ENCODE results near the gene NT5C3B. TPM values are rescaled to one million over a fixed set of nuclear protein-coding genes. Genes with fewer than 3 reads are reported as not detected.

The NT5C3B gene
- polyA plus RNA-seq, 1 experiment = 88.3 TPM

DNA sequence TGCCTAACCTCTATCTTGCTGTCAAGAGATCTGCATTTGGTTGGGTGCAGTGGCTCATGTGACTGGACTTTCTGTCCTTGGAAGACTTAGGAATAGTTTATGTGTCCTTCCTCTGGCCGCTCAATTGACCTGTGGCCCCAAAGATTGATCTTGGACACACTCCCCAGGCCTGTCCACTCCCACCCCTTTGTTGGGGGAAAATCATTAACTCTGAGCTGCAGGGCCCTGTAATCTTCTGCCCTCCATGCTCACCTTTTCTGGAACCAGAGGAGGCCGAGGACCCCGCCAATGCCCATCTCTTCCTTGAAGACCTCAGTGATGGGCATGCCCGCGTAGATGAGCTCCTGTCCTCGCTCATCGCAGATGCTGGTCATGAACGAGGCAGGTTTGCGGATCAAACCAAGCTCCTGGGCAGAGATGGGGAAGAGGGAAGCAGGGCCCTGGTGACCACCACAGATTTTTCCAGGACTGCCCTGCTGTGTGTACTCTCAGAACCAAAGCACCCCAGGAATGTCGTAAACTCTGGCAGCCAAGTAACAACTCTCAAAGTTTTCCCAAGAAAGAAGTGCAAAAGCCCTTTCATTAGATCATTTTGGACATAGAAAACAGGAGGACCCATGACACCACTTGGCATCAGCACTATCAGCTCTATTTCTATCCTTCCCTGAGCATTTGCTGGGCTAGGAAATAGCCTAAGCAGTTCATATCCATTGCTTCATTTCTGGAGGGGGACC, 37.7 kb upstream of the NT5C3B start:
- TF ChIP-seq CTCF (IDR thresholded peaks at IDR 0.05; ENCODE audit: insufficient read depth, low read depth, low read length) = no peak
- peaks cover 29% of the 10 kb centered on the region for H3K36me3 ChIP-seq (ENCODE audit: control insufficient read depth, insufficient read depth, low read length)
- ChIA-PET CTCF (interaction anchor here (0.9 to 1.1 kb wide), 2 partner anchors 20 to 64 kb away, joined by 3 to 4 read pairs; no protein-coding TSS in a partner anchor), POLR2A (no interaction called here)
- no peak overlapping the region for H3K4me3 ChIP-seq (ENCODE audit: low read depth, low read length)
- DNase-seq (ENCODE audit: low read depth) = no peak
- no peaks in the 10 kb centered on the region for H3K27me3 ChIP-seq (ENCODE audit: control insufficient read depth, insufficient read depth, low read length)

GRCh38 chr17:41871789-41872188, 35.8 kb upstream of the NT5C3B start:
- TF ChIP-seq CTCF (IDR thresholded peaks at IDR 0.05; ENCODE audit: insufficient read depth, low read depth, low read length) = no peak
- POLR2A ChIA-PET = interaction anchor here (0.6 kb wide), 1 partner anchor 18 kb away, joined by 3 read pairs; no protein-coding TSS in a partner anchor
- Histone ChIP-seq H3K4me3 (ENCODE audit: low read depth, low read length) (no peak overlapping the region), H3K36me3 (ENCODE audit: control insufficient read depth, insufficient read depth, low read length) (peaks cover 22% of the 10 kb centered on the region), H3K27me3 (ENCODE audit: control insufficient read depth, insufficient read depth, low read length) (no peaks in the 10 kb centered on the region)
- CTCF ChIA-PET = interaction anchor here (0.5 to 1.2 kb wide), 2 partner anchors 11 to 45 kb away, joined by 3 to 5 read pairs; no protein-coding TSS in a partner anchor
- DNase-seq (ENCODE audit: low read depth) = no peak

DNA sequence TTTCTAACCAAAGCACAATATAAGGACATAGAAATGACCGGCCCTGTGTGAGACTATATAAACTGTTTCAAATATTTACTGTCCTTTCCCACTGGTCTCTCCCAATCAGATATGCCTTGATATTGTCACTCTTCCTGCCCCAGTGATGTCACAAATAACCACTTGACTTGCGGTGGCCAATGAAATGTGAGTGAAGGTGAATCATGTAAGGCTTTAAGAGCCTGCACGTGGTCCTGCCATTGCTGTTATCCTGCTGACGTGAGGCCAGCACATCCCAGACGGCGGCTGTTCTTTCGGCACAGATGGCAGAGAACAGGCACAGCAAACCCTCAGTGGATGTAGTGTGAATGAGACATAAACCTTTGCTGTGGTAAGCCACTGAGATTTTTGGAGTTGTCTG, 34.6 kb upstream of the NT5C3B start:
- no peak overlapping the region for H3K4me3 ChIP-seq (ENCODE audit: low read depth, low read length)
- no peak for DNase-seq (ENCODE audit: low read depth)
- no peaks in the 10 kb centered on the region for H3K27me3 ChIP-seq (ENCODE audit: control insufficient read depth, insufficient read depth, low read length)
- CTCF ChIA-PET = interaction anchor here (1.2 kb wide), 1 partner anchor 12 kb away, joined by 5 read pairs; no protein-coding TSS in a partner anchor
- H3K36me3 ChIP-seq (ENCODE audit: control insufficient read depth, insufficient read depth, low read length) = peaks cover 23% of the 10 kb centered on the region
- POLR2A ChIA-PET = no interaction called here
- no peak for TF ChIP-seq CTCF (IDR thresholded peaks at IDR 0.05; ENCODE audit: insufficient read depth, low read depth, low read length)

DNA sequence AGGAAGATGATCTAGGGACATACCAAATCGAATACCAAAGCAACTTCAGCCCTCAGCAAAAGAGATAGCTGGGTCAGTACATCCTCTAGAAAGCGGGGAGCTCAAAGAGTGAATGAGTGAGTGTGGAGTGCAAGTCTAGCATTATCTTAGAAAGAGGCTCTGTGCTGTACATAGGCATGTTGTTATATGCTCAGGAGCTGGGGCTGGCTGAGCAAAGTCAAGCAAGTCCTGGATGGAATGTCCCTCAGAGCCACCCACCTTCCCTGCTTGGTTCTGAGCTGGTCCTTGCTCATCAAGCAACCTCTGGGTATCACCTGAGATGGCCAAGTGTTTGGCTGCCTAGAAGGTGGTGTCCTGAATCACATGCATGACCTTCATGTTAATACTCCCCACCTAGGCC, 34.1 kb upstream of the NT5C3B start:
- Histone ChIP-seq H3K27me3 (ENCODE audit: control insufficient read depth, insufficient read depth, low read length) (no peaks in the 10 kb centered on the region), H3K36me3 (ENCODE audit: control insufficient read depth, insufficient read depth, low read length) (peaks cover 23% of the 10 kb centered on the region), H3K4me3 (ENCODE audit: low read depth, low read length) (no peak overlapping the region)
- CTCF ChIA-PET = no interaction called here
- no peak for DNase-seq (ENCODE audit: low read depth)
- no peak for TF ChIP-seq CTCF (IDR thresholded peaks at IDR 0.05; ENCODE audit: insufficient read depth, low read depth, low read length)
- POLR2A ChIA-PET = no interaction called here

DNA sequence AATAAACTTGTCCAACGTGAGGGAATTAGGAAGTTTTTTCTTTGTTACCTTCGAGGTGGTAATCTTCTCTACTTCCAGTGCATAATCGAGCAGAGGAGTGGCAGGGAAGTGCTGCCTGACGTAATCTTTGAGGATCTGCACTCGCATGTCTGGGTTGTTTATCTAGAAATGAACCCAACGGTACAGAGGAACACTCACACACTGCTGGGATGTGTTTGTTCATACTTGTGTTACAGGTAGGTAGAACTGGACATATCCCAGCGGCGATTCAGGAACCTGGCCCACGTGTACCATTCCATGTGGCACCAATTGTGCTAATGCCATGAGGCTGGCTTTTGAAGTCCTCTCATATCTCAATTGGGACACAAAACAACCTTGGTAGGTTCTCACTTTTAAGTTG, 33.4 kb upstream of the NT5C3B start:
- DNase-seq (ENCODE audit: low read depth) = no peak
- CTCF ChIA-PET = interaction anchor here (0.6 kb wide), 1 partner anchor 353 kb away, joined by 3 read pairs; no protein-coding TSS in a partner anchor
- no peak for TF ChIP-seq CTCF (IDR thresholded peaks at IDR 0.05; ENCODE audit: insufficient read depth, low read depth, low read length)
- Histone ChIP-seq H3K27me3 (ENCODE audit: control insufficient read depth, insufficient read depth, low read length) (no peaks in the 10 kb centered on the region), H3K4me3 (ENCODE audit: low read depth, low read length) (no peak overlapping the region), H3K36me3 (ENCODE audit: control insufficient read depth, insufficient read depth, low read length) (peaks cover 23% of the 10 kb centered on the region)
- POLR2A ChIA-PET = no interaction called here
